MM.1S (cell line): ENCODE data around the gene NAPG.

Experiments used
- DNase-seq: peaks from one replicate; pipeline ENCODE4 v3.0.0-alpha.2; 2015
- H2AFZ ChIP-seq: fragments of 300-600 bp; sonication (generic); 2 replicates; pipeline ENCODE4 v1.6.0; 2016; ENCODE audit warnings: antibody characterized with exemption, low read length
- H3F3A ChIP-seq: fragments of 300-600 bp; sonication (generic); 2 replicates; pipeline ENCODE4 v1.6.1; 2016; ENCODE audit warnings: mild to moderate bottlenecking, antibody characterized with exemption, low read length, moderate library complexity, mixed read lengths; ENCODE audit not compliant: insufficient read depth
- H3K27ac ChIP-seq: fragments of 300-600 bp; sonication (generic); 2 replicates; pipeline ENCODE4 v1.5.1; 2016; ENCODE audit warnings: mild to moderate bottlenecking, low read length
- H3K27me3 ChIP-seq: fragments of 300-600 bp; sonication (generic); replicated peaks from 2 replicates; pipeline ENCODE4 v1.6.0; 2016; ENCODE audit warnings: low read length; ENCODE audit not compliant: insufficient read depth
- H3K36me3 ChIP-seq: fragments of 300-600 bp; sonication (generic); replicated peaks from 2 replicates; pipeline ENCODE4 v1.6.1; 2016; ENCODE audit warnings: mild to moderate bottlenecking, low read length, mixed read lengths; ENCODE audit not compliant: insufficient read depth
- H3K4me1 ChIP-seq: fragments of 300-600 bp; sonication (generic); 2 replicates; pipeline ENCODE4 v1.6.1; 2016; ENCODE audit warnings: low read length, mixed read lengths
- H3K4me2 ChIP-seq: fragments of 300-600 bp; sonication (generic); 2 replicates; pipeline ENCODE4 v1.6.0; 2016; ENCODE audit warnings: low read depth, low read length
- H3K4me3 ChIP-seq: fragments of 300-600 bp; sonication (generic); 2 replicates; pipeline ENCODE4 v1.5.1; 2016; ENCODE audit warnings: low read length, mixed read lengths
- H3K79me2 ChIP-seq: fragments of 300-600 bp; sonication (generic); 2 replicates; pipeline ENCODE4 v1.6.1; 2016; ENCODE audit warnings: mixed run types, low read length, mixed read lengths
- H3K9ac ChIP-seq: fragments of 300-600 bp; sonication (generic); 2 replicates; pipeline ENCODE4 v1.6.1; 2016; ENCODE audit warnings: low read length, mixed read lengths
- H3K9me2 ChIP-seq: fragments of 300-600 bp; sonication (generic); replicated peaks from 2 replicates; pipeline ENCODE4 v1.6.1; 2016; ENCODE audit warnings: mild to moderate bottlenecking, low read length, mixed read lengths; ENCODE audit not compliant: insufficient read depth
- H3K9me3 ChIP-seq: fragments of 300-600 bp; sonication (generic); replicated peaks from 2 replicates; pipeline ENCODE4 v1.6.1; 2016; ENCODE audit warnings: mild to moderate bottlenecking, low read length, mixed read lengths; ENCODE audit not compliant: insufficient read depth
- H4K20me1 ChIP-seq: fragments of 300-600 bp; sonication (generic); 2 replicates; pipeline ENCODE4 v1.6.1; 2016; ENCODE audit warnings: mild to moderate bottlenecking, low read length, moderate library complexity, mixed read lengths; ENCODE audit not compliant: insufficient read depth
- CTCF ChIP-seq: fragments of 300-600 bp; sonication (generic); IDR thresholded peaks from 2 replicates; pipeline ENCODE4 v1.5.1; 2016; ENCODE audit warnings: antibody characterized with exemption, low read length, mixed read lengths
- EZH2 ChIP-seq: fragments of 300-600 bp; sonication (generic); optimal IDR thresholded peaks from 2 replicates; pipeline ENCODE3; 2017; ENCODE audit warnings: low read depth, mild to moderate bottlenecking, antibody characterized with exemption, low read length, mixed read lengths
- EZH2phosphoT487 ChIP-seq: fragments of 300-600 bp; sonication (generic); IDR thresholded peaks from 2 replicates; pipeline ENCODE4 v1.6.1; 2018; ENCODE audit warnings: antibody characterized with exemption, low read length

The NAPG gene

GRCh38 chr18:10495936-10496335, 29.9 kb upstream of the NAPG start:
- Histone ChIP-seq H3K27ac (no peak overlapping the region), H3K4me1 (no peaks in the 10 kb centered on the region), H4K20me1 (no peaks in the 10 kb centered on the region), H3K4me2 (no peak overlapping the region), H3K79me2 (no peaks in the 10 kb centered on the region), H3K9me2 (no peaks in the 10 kb centered on the region), H3K27me3 (no peaks in the 10 kb centered on the region), H3K9me3 (no peaks in the 10 kb centered on the region), H3K9ac (no peak overlapping the region), H2AFZ (no peak overlapping the region), H3K36me3 (no peaks in the 10 kb centered on the region), H3F3A (no peaks in the 10 kb centered on the region), H3K4me3 (no peak overlapping the region)
- TF ChIP-seq EZH2phosphoT487 (no peak), EZH2 (no peak), CTCF (no peak)
- DNase-seq = no peak

GRCh38 chr18:10497206-10497749, 28.5 kb upstream of the NAPG start:
- H3K4me3 ChIP-seq = no peak overlapping the region
- no peaks in the 10 kb centered on the region for H3K27me3 ChIP-seq
- no peak overlapping the region for H2AFZ ChIP-seq
- H3K27ac ChIP-seq = no peak overlapping the region
- TF ChIP-seq EZH2 (no peak), CTCF (no peak), EZH2phosphoT487 (no peak)
- H4K20me1 ChIP-seq = no peaks in the 10 kb centered on the region
- H3K79me2 ChIP-seq = no peaks in the 10 kb centered on the region
- no peaks in the 10 kb centered on the region for H3K36me3 ChIP-seq
- no peaks in the 10 kb centered on the region for H3F3A ChIP-seq
- H3K9ac ChIP-seq = no peak overlapping the region
- no peaks in the 10 kb centered on the region for H3K9me3 ChIP-seq
- DNase-seq = no peak
- H3K4me2 ChIP-seq = no peak overlapping the region
- H3K4me1 ChIP-seq = no peaks in the 10 kb centered on the region
- no peaks in the 10 kb centered on the region for H3K9me2 ChIP-seq

GRCh38 chr18:10499230-10499629, 26.6 kb upstream of the NAPG start:
- no peaks in the 10 kb centered on the region for H3K36me3 ChIP-seq
- no peak overlapping the region for H2AFZ ChIP-seq
- no peaks in the 10 kb centered on the region for H3K9me3 ChIP-seq
- no peaks in the 10 kb centered on the region for H3K27me3 ChIP-seq
- no peak overlapping the region for H3K27ac ChIP-seq
- no peak overlapping the region for H3K4me2 ChIP-seq
- H3K9ac ChIP-seq = no peak overlapping the region
- H3K79me2 ChIP-seq = no peaks in the 10 kb centered on the region
- H3K4me3 ChIP-seq = no peak overlapping the region
- no peaks in the 10 kb centered on the region for H3K4me1 ChIP-seq
- TF ChIP-seq CTCF = no peak
- TF ChIP-seq EZH2 = no peak
- TF ChIP-seq EZH2phosphoT487 = no peak
- H3K9me2 ChIP-seq = no peaks in the 10 kb centered on the region
- no peaks in the 10 kb centered on the region for H3F3A ChIP-seq
- no peak for DNase-seq
- no peaks in the 10 kb centered on the region for H4K20me1 ChIP-seq
